Upper lobe of right lung (tissue), 1 donor: ENCODE data around the gene ARMC12. TPM values are rescaled to one million over a fixed set of nuclear protein-coding genes. Genes with fewer than 3 reads are reported as not detected.

Experiments
- ATAC-seq: fragments of 200-7000 bp; cut with Tn5 transposase; one replicate; pipeline ENCODE4 v1.9.1; 2020; ENCODE audit warnings: mild to moderate bottlenecking, moderate library complexity
- DNase-seq: peaks from one replicate; pipeline ENCODE4 v3.0.0-alpha.2; 2020
- H3K27ac ChIP-seq: fragments of 200-600 bp; one replicate; pipeline ENCODE4 v1.8.0; 2022
- H3K27me3 ChIP-seq: fragments of 200-600 bp; one replicate; pipeline ENCODE4 v1.8.0; 2022; ENCODE audit warnings: mild to moderate bottlenecking
- H3K36me3 ChIP-seq: fragments of 200-600 bp; one replicate; pipeline ENCODE4 v1.8.0; 2022
- H3K4me1 ChIP-seq: fragments of 200-600 bp; one replicate; pipeline ENCODE4 v1.8.0; 2022
- H3K4me3 ChIP-seq: fragments of 200-600 bp; one replicate; pipeline ENCODE4 v1.8.0; 2022; ENCODE audit warnings: mild to moderate bottlenecking
- H3K9me3 ChIP-seq: fragments of 200-600 bp; one replicate; pipeline ENCODE4 v1.8.0; 2022
- intact Hi-C: fragments of 100-400 bp; cut with DNase I; formaldehyde crosslinking; loops from one replicate; pipeline ENCODE4 v1.11.0; 2022
- total RNA-seq: library from RNA; stranded (reverse); fragmentation: NEBNext Ultra II Directional; extraction: Animal tissue kit (Norgen Biotek cat#: 25700); gene quantifications from one replicate; pipeline ENCODE4 v1.2.1, GENCODE V29; 2021
- TF ChIP-seq, protein P1 (sequence below): fragments of 200-600 bp; IDR thresholded peaks from one replicate; pipeline ENCODE4 v1.8.0; 2022; ENCODE audit warnings: antibody characterized with exemption
- donor health status: DM: no; HTN: yes; CAD: no; lungs with severe emphysema.

ARMC12 gene
- total RNA-seq, 1 donor from 2014 or later, result 0.52 TPM

DNA sequence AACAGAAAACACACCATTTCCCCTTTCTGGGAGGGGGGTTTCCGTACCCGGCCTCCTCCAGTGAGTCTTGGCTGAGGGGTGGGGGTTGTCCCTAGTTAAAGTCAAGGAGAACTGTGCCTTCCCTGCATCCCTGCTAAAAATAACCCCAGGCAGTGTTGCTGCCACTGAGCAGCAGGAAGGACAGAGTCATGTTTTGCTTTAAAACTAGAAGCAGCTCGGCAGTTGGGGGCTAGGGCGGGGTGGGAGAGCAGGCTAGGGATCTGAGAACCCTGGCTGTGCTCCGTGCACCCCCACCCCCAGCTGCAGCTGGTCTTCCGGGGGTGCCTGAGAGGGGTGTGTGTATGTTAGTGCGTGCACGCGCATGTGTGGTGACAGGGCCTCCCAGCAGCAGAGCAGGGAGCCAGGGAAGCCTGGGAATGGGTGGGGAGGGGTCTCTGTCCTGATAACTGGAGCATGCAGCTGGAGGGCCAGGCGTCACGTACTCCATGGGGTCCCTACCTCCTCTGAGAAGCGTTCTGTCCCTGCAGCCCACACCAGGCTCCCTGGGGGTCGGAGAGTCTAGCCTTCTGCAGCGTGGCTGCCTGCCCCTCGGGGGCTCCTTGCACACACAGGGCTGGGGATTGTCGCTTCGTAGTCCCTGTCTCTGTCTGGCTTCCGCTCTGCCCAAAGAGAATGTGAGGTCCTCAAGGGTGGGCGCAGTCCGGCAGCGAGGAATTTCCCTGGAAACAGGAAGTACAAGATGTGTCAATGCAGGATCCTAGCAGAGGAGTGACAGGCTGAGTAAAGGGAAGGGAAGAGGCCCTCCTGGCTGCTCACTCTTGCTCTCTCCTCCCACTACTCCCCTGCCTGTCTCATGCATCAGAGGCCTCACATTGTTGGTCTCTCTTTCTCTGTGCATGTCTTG lies 16.8 kb upstream of the ARMC12 start:
- Histone ChIP-seq H3K9me3 (no peaks in the 10 kb centered on the region), H3K4me3 (peak overlapping the region; percentile 20), H3K4me1 (peaks cover 54% of the 10 kb centered on the region), H3K36me3 (no peaks in the 10 kb centered on the region), H3K27ac (peak overlapping the region; percentile 85), H3K27me3 (no peaks in the 10 kb centered on the region)
- intact Hi-C loops, result no loop called here
- TF ChIP-seq, protein P1, sequence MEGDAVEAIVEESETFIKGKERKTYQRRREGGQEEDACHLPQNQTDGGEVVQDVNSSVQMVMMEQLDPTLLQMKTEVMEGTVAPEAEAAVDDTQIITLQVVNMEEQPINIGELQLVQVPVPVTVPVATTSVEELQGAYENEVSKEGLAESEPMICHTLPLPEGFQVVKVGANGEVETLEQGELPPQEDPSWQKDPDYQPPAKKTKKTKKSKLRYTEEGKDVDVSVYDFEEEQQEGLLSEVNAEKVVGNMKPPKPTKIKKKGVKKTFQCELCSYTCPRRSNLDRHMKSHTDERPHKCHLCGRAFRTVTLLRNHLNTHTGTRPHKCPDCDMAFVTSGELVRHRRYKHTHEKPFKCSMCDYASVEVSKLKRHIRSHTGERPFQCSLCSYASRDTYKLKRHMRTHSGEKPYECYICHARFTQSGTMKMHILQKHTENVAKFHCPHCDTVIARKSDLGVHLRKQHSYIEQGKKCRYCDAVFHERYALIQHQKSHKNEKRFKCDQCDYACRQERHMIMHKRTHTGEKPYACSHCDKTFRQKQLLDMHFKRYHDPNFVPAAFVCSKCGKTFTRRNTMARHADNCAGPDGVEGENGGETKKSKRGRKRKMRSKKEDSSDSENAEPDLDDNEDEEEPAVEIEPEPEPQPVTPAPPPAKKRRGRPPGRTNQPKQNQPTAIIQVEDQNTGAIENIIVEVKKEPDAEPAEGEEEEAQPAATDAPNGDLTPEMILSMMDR, result no peak
- ATAC-seq (peak; percentile 84), DNase-seq (peak; percentile 73)

DNA sequence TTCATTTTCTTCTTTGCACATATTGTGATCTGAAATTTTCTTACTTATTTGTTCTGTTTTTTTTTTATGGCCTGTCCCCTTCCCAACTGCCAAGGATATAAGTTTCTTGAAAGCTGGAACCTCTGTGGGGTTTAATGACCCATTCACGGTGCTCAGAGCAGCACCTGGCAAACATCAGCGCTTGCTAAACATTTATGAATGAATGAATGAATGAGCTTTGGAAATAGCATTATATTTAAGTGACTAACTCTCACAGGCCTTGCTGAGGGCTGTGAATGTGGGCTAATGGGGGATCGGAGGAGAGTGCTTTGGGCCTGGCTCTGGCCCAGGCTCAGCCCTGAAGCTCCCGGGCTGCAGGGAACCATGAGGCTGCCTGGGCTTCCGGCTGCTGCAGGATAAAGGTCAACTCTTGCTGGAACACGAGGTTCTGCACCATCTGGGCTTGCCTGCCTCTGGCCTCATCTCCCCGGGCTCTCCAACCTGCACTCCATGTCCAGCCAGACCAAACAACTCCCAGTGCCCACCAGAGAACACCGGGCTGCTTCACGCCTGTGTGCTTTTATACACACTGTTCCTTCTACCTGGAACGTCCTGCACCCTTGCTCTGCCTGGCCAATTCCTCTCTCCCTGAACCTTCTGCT lies 14.6 kb upstream of the ARMC12 start:
- Histone ChIP-seq H3K27me3 (no peaks in the 10 kb centered on the region), H3K27ac (no peak overlapping the region), H3K9me3 (no peaks in the 10 kb centered on the region), H3K4me1 (peaks cover 75% of the 10 kb centered on the region), H3K4me3 (no peak overlapping the region), H3K36me3 (no peaks in the 10 kb centered on the region)
- TF ChIP-seq, protein P1, result no peak
- ATAC-seq (no peak), DNase-seq (peak; percentile 66)
- intact Hi-C loops, result no loop called here

DNA sequence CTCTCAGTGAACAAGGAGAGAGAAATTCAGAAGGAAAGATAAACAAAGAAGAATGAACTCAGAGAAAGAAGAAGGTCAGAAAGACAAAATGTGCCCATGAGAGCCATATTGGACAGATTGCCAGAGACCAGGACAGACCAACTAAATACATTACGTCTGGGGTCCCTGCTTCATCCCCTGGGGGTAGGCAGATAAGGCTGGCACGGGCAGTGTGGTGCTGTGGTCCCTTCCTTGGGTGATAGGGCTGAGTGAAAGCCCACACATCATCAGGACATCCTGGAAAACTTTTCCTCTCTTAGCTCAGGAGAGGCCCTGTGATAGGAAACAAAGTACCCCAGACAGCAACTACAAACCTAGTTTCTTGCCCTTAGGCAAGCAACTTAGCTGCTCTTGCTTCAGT lies 13.2 kb upstream of the ARMC12 start:
- no peaks in the 10 kb centered on the region for H3K27me3 ChIP-seq
- H3K9me3 ChIP-seq, result no peaks in the 10 kb centered on the region
- H3K27ac ChIP-seq, result peak overlapping the region; percentile 99
- no peaks in the 10 kb centered on the region for H3K36me3 ChIP-seq
- no peak overlapping the region for H3K4me3 ChIP-seq
- no peak for ATAC-seq
- TF ChIP-seq, protein P1, result no peak
- intact Hi-C loops, result no loop called here
- peaks cover 76% of the 10 kb centered on the region for H3K4me1 ChIP-seq
- DNase-seq, result peak; percentile 6

DNA sequence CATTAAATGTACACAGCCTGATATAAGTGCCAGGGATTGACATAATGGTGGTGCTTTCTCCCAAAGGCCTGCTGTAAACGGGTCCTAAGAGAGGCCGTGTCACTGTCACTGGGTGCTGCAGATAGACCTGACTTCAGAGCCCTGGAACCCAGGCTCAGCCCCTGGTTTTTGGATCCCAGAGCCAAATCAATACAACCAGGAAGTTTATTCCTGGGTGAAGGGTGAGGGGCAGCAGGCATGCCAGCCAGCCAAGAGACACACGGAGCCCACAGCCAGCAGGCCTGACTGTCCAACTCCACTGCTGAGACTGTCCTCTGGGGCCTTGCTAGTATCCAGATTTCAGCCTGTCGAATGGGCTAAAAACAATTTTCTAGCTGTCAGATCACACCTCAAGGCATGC lies 12.8 kb upstream of the ARMC12 start:
- Histone ChIP-seq H3K9me3 (no peaks in the 10 kb centered on the region), H3K4me3 (no peak overlapping the region), H3K27ac (peak overlapping the region; percentile 99), H3K36me3 (no peaks in the 10 kb centered on the region), H3K27me3 (no peaks in the 10 kb centered on the region), H3K4me1 (peaks cover 76% of the 10 kb centered on the region)
- DNase-seq (peak; percentile 32), ATAC-seq (no peak)
- TF ChIP-seq, protein P1, result no peak
- intact Hi-C loops, result no loop called here

DNA sequence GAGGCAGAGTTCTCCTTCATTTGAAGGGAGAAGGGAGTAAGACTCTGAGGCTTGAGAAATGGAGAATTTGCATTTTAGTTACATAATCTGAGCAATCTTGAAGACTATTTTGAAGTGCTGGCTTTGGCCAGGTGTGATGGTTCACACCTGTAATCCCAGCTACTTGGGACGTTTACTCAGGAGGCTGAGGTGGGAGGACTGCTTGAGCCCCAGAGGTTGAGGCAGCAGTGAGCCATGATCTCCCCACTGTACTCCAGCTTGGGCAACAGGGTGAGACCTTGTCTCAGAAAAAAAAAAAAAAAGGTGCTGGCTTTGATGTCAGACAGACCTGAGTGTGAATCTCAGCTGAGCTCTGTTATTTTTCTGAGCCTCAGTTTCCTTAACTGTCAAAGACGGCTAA lies 12.4 kb upstream of the ARMC12 start:
- no peaks in the 10 kb centered on the region for H3K36me3 ChIP-seq
- no peaks in the 10 kb centered on the region for H3K27me3 ChIP-seq
- no peaks in the 10 kb centered on the region for H3K9me3 ChIP-seq
- DNase-seq (peak; percentile 21), ATAC-seq (no peak)
- peaks cover 76% of the 10 kb centered on the region for H3K4me1 ChIP-seq
- H3K4me3 ChIP-seq, result no peak overlapping the region
- peak overlapping the region; percentile 99 for H3K27ac ChIP-seq
- TF ChIP-seq, protein P1, result no peak
- intact Hi-C loops, result no loop called here
